CD8-positive, alpha-beta memory T cell (primary cell): ENCODE measurements around the gene RBM42. TPM values are rescaled to one million over a fixed set of nuclear protein-coding genes. Genes with fewer than 3 reads are reported as not detected.

ENCODE experiments used
- CTCF ChIA-PET: fragments of 350-600 bp; sonication (Branson Sonifier 250); formaldehyde crosslinking; loops from one replicate; lab custom pipeline; 2021; ENCODE audit warnings: antibody characterized with exemption; lab: Charles Lee
- POLR2A ChIA-PET: fragments of 350-600 bp; sonication (Branson Sonifier 250); formaldehyde crosslinking; loops from one replicate; lab custom pipeline; 2021; ENCODE audit warnings: antibody characterized with exemption; lab: Charles Lee
- DNase-seq, 5 donors: peaks; one replicate each; pipeline versions ENCODE4 v3.0.0 to v3.0.0-alpha.2; 2020 to 2022; ENCODE audit warnings: mixed read lengths in 1 of 5
- H3K27ac ChIP-seq: one replicate; pipeline ENCODE4 v1.7.0; 2013; ENCODE audit warnings: low read depth, mild to moderate bottlenecking, low read length, moderate library complexity
- H3K27me3 ChIP-seq: 2 replicates; pipeline ENCODE4 v1.7.0; 2013; ENCODE audit warnings: low read length, mild to moderate bottlenecking; ENCODE audit not compliant: insufficient read depth, poor library complexity, severe bottlenecking
- H3K36me3 ChIP-seq: 2 replicates; pipeline ENCODE4 v1.7.0; 2013; ENCODE audit warnings: mild to moderate bottlenecking, low read length, moderate library complexity; ENCODE audit not compliant: insufficient read depth
- H3K4me1 ChIP-seq: 2 replicates; pipeline ENCODE4 v1.7.0; 2013; ENCODE audit warnings: mild to moderate bottlenecking, low read length, moderate library complexity; ENCODE audit not compliant: insufficient read depth
- H3K4me3 ChIP-seq: 2 replicates; pipeline ENCODE4 v1.7.0; 2013; ENCODE audit warnings: mild to moderate bottlenecking, low read length
- H3K9me3 ChIP-seq: 2 replicates; pipeline ENCODE4 v1.7.0; 2013; ENCODE audit warnings: mild to moderate bottlenecking, low read length
- H3K27ac Mint-ChIP-seq, 8 donors: one replicate each; pipeline ENCODE4 v1.8.0; 2020 to 2021; ENCODE audit warnings: mixed read lengths in 8 of 8, mild to moderate bottlenecking in 6 of 8, inconsistent platforms in 3 of 8, moderate library complexity in 3 of 8
- H3K27me3 Mint-ChIP-seq, 2 donors: one replicate each; pipeline ENCODE4 v1.8.0; 2020 to 2021; ENCODE audit warnings: mixed read lengths in 2 of 2, mild to moderate bottlenecking in 1 of 2, moderate library complexity in 1 of 2
- H3K36me3 Mint-ChIP-seq, 3 donors: one replicate each; pipeline ENCODE4 v1.8.0; 2020 to 2021; ENCODE audit warnings: mixed read lengths in 3 of 3, inconsistent platforms in 1 of 3, mild to moderate bottlenecking in 1 of 3
- H3K4me1 Mint-ChIP-seq, 3 donors: one replicate each; pipeline ENCODE4 v1.8.0; 2020 to 2021; ENCODE audit warnings: mixed read lengths in 3 of 3, inconsistent platforms in 1 of 3, mild to moderate bottlenecking in 1 of 3
- H3K4me3 Mint-ChIP-seq, 7 donors: one replicate each; pipeline ENCODE4 v1.8.0; 2020 to 2021; ENCODE audit warnings: mixed read lengths in 7 of 7, mild to moderate bottlenecking in 6 of 7, moderate library complexity in 4 of 7, inconsistent platforms in 2 of 7
- H3K9me3 Mint-ChIP-seq, 5 donors: one replicate each; pipeline ENCODE4 v1.8.0; 2020 to 2022; ENCODE audit warnings: mixed read lengths in 5 of 5, mild to moderate bottlenecking in 3 of 5, moderate library complexity in 2 of 5, inconsistent platforms in 1 of 5
- polyA plus RNA-seq: library from polyadenylated mRNA; unstranded; fragments of 300-500 nt; fragmentation: Illumina TruSeq; gene quantifications from one replicate; pipeline ENCODE4 v1.2.3, GENCODE V29; 2021
- total RNA-seq, 2 experiments: library from RNA; stranded (reverse); gene quantifications; one replicate each; pipeline ENCODE4 v1.2.3, GENCODE V29; 2021

RBM42 gene
- total and polyA plus RNA-seq, 3 experiments from 2014 or later = 62.4 to 116 (median 109) TPM

DNA sequence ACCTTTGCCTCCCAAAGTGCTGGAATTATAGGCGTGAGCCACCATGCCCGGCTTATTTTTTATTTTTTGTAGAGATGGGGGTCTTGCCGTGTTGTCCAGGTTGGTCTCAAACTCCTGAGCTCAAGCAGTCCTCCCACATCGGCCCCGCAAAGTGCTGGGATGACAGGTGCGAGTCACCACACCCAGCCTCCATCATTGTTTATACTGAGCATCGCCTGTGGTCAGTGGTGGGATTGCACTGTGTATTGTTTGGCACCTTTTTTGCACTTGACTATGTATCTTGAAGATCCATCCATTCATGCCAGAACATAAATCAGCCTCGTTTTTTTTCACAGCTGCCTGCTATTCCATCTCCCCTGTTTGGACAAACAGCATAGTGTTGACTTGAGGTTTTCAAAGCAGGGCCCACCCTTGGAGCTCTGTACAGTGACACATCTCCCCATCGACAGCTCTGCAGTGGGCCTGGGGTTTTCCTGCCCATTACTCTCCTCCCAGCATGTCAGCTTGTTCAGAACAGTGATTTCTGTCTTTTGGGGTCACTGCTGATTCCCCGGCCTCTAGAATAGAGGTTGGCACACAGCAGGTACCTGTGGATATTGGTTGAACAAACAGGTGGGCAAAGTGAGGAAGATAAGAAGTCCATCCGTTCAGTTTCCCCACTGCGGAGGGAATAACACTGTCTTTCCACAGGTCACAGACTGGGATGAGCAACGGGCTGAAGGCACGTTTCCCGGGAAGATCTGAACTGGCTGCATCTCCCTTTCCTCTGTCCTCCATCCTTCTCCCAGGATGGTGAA is 29.3 kb downstream of the RBM42 start:
- Mint-ChIP-seq H3K4me3 (no peak overlapping the region), H3K36me3 (peaks cover 0 to 77% (median 11%) of the 10 kb centered on the region in 3 donors), H3K9me3 (no peaks in the 10 kb centered on the region), H3K27ac (peak overlapping the region in 1 of 8 donors; percentile 72), H3K4me1 (peaks cover 9 to 18% (median 17%) of the 10 kb centered on the region in 3 donors), H3K27me3 (no peaks in the 10 kb centered on the region)
- CTCF ChIA-PET = no interaction called here
- no peaks in the 10 kb centered on the region for H3K9me3 ChIP-seq
- no peaks in the 10 kb centered on the region for H3K27me3 ChIP-seq
- H3K4me1 ChIP-seq = no peaks in the 10 kb centered on the region
- no peak for DNase-seq
- no peak overlapping the region for H3K4me3 ChIP-seq
- peaks cover 32% of the 10 kb centered on the region for H3K36me3 ChIP-seq
- POLR2A ChIA-PET = no interaction called here
- no peak overlapping the region for H3K27ac ChIP-seq

DNA sequence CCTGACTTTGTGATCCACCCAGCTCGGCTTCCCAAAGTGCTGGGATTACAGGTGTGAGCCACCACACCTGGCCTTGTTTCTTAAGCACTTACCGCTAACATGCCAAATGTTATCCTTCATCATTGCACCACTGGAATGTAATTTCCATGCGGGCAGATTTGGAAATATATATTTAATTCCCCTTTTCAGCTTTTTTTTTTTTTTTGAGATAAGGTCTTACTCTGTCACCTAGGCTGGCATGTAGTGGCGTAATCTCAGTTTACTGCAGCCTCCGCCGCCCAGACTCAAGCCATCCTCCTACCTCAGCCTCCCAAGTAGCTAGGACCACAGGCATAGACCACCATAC is 33.1 kb downstream of the RBM42 start:
- POLR2A ChIA-PET = interaction anchor here (0.6 kb wide), 1 partner anchor 27 kb away, joined by 3 read pairs; no protein-coding TSS in a partner anchor
- H3K36me3 Mint-ChIP-seq = peaks cover 0 to 55% (median 9%) of the 10 kb centered on the region in 3 donors
- Histone ChIP-seq H3K36me3 (peaks cover 9% of the 10 kb centered on the region), H3K4me1 (no peaks in the 10 kb centered on the region), H3K9me3 (no peaks in the 10 kb centered on the region), H3K27ac (no peak overlapping the region), H3K4me3 (no peak overlapping the region), H3K27me3 (no peaks in the 10 kb centered on the region)
- no peak for DNase-seq
- no peak overlapping the region for H3K27ac Mint-ChIP-seq
- no peaks in the 10 kb centered on the region for H3K27me3 Mint-ChIP-seq
- no peaks in the 10 kb centered on the region for H3K9me3 Mint-ChIP-seq
- H3K4me3 Mint-ChIP-seq = no peak overlapping the region
- H3K4me1 Mint-ChIP-seq = peaks cover 0 to 6% (median 1%) of the 10 kb centered on the region in 3 donors
- CTCF ChIA-PET = no interaction called here

DNA sequence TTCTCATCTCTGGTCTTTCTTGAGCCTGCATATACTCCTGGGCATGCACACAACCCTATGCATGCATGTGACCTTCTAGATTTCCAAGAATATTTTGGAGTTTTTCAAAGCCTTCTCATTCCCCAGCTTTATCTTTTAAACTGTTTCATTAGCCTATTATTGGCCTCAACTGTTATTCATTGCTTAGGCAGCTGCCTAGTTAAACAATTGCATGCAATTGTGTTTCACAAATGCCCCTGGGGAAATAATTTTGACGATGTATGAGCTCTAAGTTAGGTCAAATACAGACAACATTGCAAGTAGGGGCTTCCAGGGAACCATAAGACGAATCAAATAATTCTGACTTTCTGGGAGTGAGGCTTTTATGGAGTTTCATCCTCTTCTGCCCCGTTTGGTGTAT is 35.1 kb downstream of the RBM42 start:
- H3K36me3 ChIP-seq = no peaks in the 10 kb centered on the region
- no peaks in the 10 kb centered on the region for H3K9me3 ChIP-seq
- Mint-ChIP-seq H3K27ac (peak overlapping the region in 1 of 8 donors; percentile 58), H3K9me3 (no peaks in the 10 kb centered on the region), H3K4me3 (no peak overlapping the region), H3K4me1 (peaks cover 0 to 1% (median 0%) of the 10 kb centered on the region in 3 donors), H3K27me3 (no peaks in the 10 kb centered on the region), H3K36me3 (peaks cover 0 to 37% (median 2%) of the 10 kb centered on the region in 3 donors)
- no peak for DNase-seq
- no peaks in the 10 kb centered on the region for H3K27me3 ChIP-seq
- H3K4me1 ChIP-seq = no peaks in the 10 kb centered on the region
- no peak overlapping the region for H3K4me3 ChIP-seq
- ChIA-PET POLR2A (no interaction called here), CTCF (no interaction called here)
- H3K27ac ChIP-seq = no peak overlapping the region

DNA sequence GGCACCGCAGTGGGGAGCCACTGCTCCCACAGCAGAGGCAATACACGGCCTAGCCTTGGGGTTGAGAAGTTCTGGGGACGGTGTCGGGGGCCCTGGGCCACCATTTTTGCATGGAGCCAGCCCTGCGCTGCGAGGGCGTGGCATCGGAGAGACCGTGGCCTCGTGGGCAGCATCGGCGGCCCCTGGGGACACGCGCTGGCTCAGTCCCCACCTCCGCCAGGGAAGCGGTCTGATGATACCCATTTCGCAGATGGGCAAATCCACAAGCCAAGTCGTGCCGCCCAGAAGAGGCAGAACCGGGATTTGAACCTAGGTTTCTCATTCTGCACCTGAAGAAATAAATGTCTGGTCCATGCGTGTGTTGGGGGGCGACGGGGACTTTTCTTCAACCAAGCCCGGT is 36.3 kb downstream of the RBM42 start:
- H3K27me3 ChIP-seq = peaks cover 5% of the 10 kb centered on the region
- no peak overlapping the region for H3K4me3 ChIP-seq
- peaks cover 0 to 29% (median 0%) of the 10 kb centered on the region in 3 donors for H3K36me3 Mint-ChIP-seq
- H3K4me1 ChIP-seq = no peaks in the 10 kb centered on the region
- no peaks in the 10 kb centered on the region for H3K9me3 ChIP-seq
- peaks cover 6 to 10% of the 10 kb centered on the region in 2 donors for H3K27me3 Mint-ChIP-seq
- DNase-seq = no peak
- no peak overlapping the region for H3K27ac ChIP-seq
- ChIA-PET POLR2A (no interaction called here), CTCF (no interaction called here)
- peaks cover 0 to 2% (median 0%) of the 10 kb centered on the region in 5 donors for H3K9me3 Mint-ChIP-seq
- no peaks in the 10 kb centered on the region for H3K4me1 Mint-ChIP-seq
- no peak overlapping the region for H3K4me3 Mint-ChIP-seq
- H3K36me3 ChIP-seq = no peaks in the 10 kb centered on the region
- no peak overlapping the region for H3K27ac Mint-ChIP-seq

DNA sequence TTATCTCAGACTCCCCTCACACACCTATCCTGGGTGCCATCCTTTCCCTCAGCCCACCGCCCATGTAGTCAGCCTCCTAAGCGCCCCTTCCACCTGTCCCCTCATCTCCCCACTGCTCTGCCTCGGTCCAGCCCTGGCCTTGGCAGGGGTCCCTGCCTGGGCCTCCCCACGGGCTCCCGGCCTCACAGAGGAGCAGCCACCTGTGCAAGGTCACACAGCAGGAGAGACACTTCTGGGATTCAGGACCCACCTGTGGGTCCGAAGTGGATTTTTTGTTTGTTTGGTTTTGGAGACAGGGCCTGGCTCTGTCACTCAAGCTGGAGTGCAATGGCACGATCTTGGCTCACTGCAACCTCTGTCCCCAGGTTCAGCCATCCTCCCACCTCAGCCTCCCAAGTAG is 36.8 kb downstream of the RBM42 start:
- H3K27ac ChIP-seq = no peak overlapping the region
- ChIA-PET POLR2A (no interaction called here), CTCF (no interaction called here)
- Mint-ChIP-seq H3K4me3 (no peak overlapping the region), H3K27me3 (peaks cover 7 to 11% of the 10 kb centered on the region in 2 donors), H3K36me3 (peaks cover 0 to 25% (median 0%) of the 10 kb centered on the region in 3 donors), H3K9me3 (peaks cover 0 to 2% (median 0%) of the 10 kb centered on the region in 5 donors), H3K4me1 (no peaks in the 10 kb centered on the region), H3K27ac (no peak overlapping the region)
- no peak overlapping the region for H3K4me3 ChIP-seq
- H3K4me1 ChIP-seq = no peaks in the 10 kb centered on the region
- no peaks in the 10 kb centered on the region for H3K36me3 ChIP-seq
- no peaks in the 10 kb centered on the region for H3K9me3 ChIP-seq
- DNase-seq = no peak
- H3K27me3 ChIP-seq = peaks cover 5% of the 10 kb centered on the region

DNA sequence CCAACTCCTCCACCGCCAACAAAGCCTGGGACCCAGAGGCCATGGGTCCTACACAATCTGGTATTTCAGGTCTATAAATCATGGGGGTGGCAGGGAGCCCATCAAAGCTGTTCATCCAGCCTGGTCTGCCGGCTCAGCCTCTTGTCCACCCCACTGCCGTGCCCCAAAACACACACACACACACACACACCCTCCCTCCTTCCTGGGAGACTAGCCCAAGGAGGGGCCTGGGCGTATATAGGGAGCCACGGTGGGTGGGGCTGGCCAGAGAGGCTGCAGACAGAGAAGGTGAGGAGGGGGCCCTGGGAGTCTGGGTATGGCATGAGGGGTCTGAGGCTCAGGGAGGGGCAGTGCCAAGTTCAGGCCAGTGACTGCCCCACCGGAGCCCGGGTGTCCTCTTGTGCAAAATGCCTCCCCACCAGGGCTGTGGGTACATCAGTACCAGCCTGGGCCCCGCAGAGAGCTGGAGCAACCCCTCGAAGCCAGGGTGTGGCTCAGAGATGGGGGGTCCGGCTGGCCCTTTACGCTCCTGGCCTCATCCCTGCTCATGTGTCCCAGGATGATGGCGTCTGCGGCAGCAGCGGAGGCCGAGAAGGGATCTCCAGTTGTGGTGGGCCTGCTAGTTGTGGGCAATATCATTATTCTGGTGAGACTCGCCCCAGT is 37.5 kb downstream of the RBM42 start, which contains the start of gene UPK1A:
Gene UPK1A, plus strand, starts transcription at position 267 of the 663 bp plus-strand sequence. Its CDS starts 296 bp downstream, at position 563.
- Histone ChIP-seq H3K9me3 (no peaks in the 10 kb centered on the region), H3K27ac (no peak within 1 kb of the TSS), H3K27me3 (peaks cover 5% of the 10 kb centered on the region), H3K36me3 (no peaks in the 10 kb centered on the region), H3K4me1 (no peaks in the 10 kb centered on the region), H3K4me3 (no peak within 1 kb of the TSS)
- Mint-ChIP-seq H3K9me3 (peaks cover 0 to 2% (median 0%) of the 10 kb centered on the region in 5 donors), H3K4me3 (no peak within 1 kb of the TSS), H3K36me3 (peaks cover 0 to 21% (median 0%) of the 10 kb centered on the region in 3 donors), H3K27ac (peak within 1 kb of the TSS in 2 of 8 donors; percentile 54 to 69), H3K27me3 (peaks cover 10 to 16% of the 10 kb centered on the region in 2 donors), H3K4me1 (no peaks in the 10 kb centered on the region)
- no peak for DNase-seq
- ChIA-PET POLR2A (no interaction called here), CTCF (no interaction called here)

DNA sequence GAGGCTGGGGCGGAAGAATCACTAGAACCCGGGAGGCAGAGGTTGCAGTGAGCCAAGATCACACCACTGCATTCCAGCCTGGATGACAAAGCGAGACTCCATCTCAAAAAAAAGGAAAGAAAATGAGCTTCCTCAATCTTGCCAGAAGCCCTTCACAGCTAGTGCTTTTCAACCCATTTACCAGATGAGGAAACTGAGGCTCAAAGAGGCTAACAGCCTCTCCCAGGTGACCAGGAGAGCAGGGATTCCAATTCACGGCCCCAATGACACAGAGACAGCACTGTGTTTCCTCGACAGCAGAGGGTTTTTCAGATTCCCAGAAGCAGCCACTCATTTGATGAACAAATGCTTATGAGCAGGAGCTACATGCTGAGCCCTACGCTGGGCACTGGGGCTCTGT is 40.7 kb downstream of the RBM42 start:
- CTCF ChIA-PET = no interaction called here
- POLR2A ChIA-PET = no interaction called here
- peak overlapping the region in 1 of 7 donors; percentile 8 for H3K4me3 Mint-ChIP-seq

DNA sequence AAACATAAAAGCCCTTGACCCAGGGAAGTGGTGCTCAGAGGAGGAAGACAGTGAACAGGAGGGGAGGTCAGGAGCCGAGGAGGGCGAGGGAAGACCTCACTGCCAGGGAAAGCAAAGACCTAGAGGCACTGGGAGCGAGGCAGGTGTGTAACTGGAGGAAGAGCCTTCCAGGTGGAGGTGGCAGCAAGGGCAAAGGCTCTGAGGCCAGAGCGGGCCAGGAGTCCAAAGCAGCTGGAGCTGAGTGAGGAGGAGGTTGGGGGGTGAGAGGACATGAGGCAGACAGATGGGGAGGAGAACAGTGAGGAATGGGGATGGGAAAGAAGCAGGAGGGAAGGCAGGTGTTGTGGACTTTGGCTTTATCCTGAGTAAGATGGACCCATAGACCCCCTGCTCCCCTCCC is 41.1 kb downstream of the RBM42 start:
- Mint-ChIP-seq H3K4me1 (peaks cover 6 to 10% (median 9%) of the 10 kb centered on the region in 3 donors), H3K27me3 (peaks cover 25 to 33% of the 10 kb centered on the region in 2 donors), H3K4me3 (peak overlapping the region in 1 of 7 donors; percentile 8), H3K9me3 (peaks cover 0 to 2% (median 0%) of the 10 kb centered on the region in 5 donors), H3K36me3 (peaks cover 0 to 2% (median 0%) of the 10 kb centered on the region in 3 donors), H3K27ac (no peak overlapping the region)
- H3K4me1 ChIP-seq = no peaks in the 10 kb centered on the region
- ChIA-PET CTCF (no interaction called here), POLR2A (no interaction called here)
- no peaks in the 10 kb centered on the region for H3K36me3 ChIP-seq
- no peak overlapping the region for H3K27ac ChIP-seq
- no peak overlapping the region for H3K4me3 ChIP-seq
- no peak for DNase-seq
- H3K9me3 ChIP-seq = no peaks in the 10 kb centered on the region
- H3K27me3 ChIP-seq = peaks cover 12% of the 10 kb centered on the region

More for the DNA sequence above, 40.7 kb downstream of the RBM42 start:
- no peak overlapping the region for H3K27ac ChIP-seq
- Mint-ChIP-seq H3K9me3 (peaks cover 0 to 2% (median 0%) of the 10 kb centered on the region in 5 donors), H3K27ac (no peak overlapping the region), H3K4me1 (peaks cover 6 to 10% (median 9%) of the 10 kb centered on the region in 3 donors), H3K27me3 (peaks cover 25 to 33% of the 10 kb centered on the region in 2 donors), H3K36me3 (peaks cover 0 to 3% (median 0%) of the 10 kb centered on the region in 3 donors)
- no peaks in the 10 kb centered on the region for H3K9me3 ChIP-seq
- H3K27me3 ChIP-seq = peaks cover 12% of the 10 kb centered on the region
- no peak overlapping the region for H3K4me3 ChIP-seq
- no peaks in the 10 kb centered on the region for H3K36me3 ChIP-seq
- no peaks in the 10 kb centered on the region for H3K4me1 ChIP-seq
- DNase-seq = no peak
